ENCODE measurements around the gene PSMC4.

Gene PSMC4

DNA sequence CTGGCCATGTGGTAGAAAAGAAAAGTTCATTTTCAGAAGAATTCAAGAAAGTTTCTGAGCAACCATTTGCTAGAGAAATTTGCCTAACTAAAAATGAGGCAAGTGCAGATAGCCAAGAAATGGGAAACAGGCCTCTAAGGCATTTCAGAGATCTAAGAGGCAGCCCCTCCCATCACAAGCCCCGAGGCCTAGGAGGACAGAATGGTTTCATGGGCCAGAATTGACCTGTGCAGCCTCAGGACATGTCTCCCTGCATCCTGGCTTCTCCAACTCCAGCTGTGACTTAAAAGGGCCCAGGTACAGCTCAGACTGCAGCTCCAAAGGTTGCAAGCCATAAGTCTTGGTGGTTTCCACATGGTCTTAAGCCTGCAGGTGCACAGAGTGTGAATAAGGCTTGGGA is 22.6 kb downstream of the PSMC4 start:
- DNase-seq (ENCODE audit: low spot score), result no peak

- DNase-seq (ENCODE audit: low spot score), result no peak
These were observed 23.4 kb downstream of the PSMC4 start for GRCh38 chr19:39994361-39994760.

GRCh38 chr19:39995794-39996193 is 24.8 kb downstream of the PSMC4 start:
- DNase-seq (ENCODE audit: low spot score), result no peak

- DNase-seq (ENCODE audit: low spot score), result peak; percentile 68
These were observed 25.3 kb downstream of the PSMC4 start for GRCh38 chr19:39996218-39996810.

DNA sequence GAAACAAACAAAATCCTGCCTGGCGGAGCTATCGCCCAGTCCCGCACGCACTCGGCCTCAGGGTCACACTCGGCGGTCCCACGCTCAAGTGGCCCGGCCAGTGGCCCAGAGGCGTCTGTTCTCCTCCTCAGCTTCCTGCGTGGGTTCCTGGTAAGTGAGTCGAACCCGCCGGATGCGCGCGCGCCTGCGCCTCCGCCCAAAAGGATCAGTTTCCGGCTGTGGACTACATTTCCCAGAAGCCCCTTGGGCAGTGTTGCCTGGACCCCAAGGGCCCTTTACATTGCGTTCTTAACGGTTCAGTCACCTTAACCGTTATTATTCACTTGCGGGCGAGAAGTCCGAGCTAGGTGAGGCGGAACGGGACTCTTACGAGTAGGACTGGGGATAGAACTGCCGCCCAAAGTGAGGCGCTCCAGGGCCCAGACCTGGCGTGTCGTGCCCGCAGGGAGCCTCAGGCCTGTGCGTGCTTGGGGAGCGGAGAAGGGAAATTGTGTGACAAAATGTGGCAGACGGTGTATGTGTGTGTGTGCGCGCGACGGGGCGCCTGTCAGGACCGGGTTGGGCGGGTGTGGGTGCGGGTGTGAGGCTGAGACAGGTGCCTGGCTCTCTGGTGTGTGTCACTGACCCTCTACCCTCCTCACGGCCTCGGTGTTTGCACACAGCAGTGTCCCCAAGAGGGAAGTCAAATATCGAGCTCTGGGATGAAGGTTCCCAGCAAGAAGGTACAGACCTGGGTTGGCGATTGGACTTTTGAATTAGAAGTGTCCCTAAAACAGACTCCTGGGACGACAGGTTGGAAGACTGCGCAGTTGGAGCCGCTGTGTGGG is 26.1 kb downstream of the PSMC4 start, which contains the start of gene ZNF546:
Gene ZNF546, plus strand, starts transcription at position 250 of the 827 bp plus-strand sequence. CDS start 1,267 bp downstream, outside the sequence.
- peak; percentile 93 for DNase-seq (ENCODE audit: low spot score)

- DNase-seq (ENCODE audit: low spot score), result no peak
These were observed 26.8 kb downstream of the PSMC4 start for GRCh38 chr19:39997638-39998216.

- DNase-seq (ENCODE audit: low spot score), result no peak
These were observed 27.5 kb downstream of the PSMC4 start for GRCh38 chr19:39998501-39998900.

DNA sequence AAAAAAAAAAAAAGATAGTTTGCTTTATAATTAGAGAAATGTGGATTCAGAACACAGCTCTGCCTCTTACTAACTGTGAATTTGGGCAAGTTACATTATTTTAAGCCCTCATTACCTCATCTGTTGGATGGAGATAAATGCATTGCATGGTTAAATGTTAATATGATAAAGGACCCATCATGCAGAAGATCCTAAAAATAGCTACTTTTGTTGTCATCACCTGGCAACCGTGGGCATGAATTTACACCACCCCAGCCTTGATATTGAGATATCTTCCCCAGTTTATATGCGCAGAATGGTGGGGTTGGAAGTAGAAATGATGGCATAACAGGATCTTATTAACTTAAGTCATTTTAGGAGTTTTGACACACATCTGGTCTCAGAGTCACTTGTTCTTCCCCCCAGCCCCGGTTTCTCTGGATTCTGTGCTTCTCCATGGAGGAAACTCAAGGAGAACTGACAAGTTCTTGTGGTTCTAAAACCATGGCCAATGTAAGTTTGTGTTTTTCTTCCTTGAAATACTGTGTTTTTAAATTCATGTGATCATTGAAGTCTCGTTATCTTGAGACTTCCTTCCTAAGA is 34.8 kb downstream of the PSMC4 start:
- DNase-seq (ENCODE audit: low spot score), result peak; percentile 6

DNA sequence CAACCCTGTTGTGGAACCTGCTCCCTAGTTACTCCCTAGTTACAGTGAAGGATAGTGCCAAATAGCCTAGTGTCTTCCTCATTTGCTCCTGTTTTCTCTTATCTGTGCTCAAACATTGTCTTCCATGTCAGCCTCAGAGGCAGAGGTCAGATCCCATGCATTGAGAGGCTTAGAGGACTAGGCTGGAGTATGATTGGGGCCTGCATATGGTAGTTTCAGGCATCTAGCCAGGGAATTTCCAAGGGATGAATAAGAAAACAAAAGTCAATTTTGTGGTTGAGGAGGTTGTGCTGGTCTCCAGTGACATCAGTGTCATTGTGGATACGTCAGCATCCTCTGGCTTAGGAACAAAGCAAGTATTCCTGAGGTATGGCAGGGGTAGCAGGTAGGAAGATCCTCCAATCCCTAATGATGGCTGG is 35.3 kb downstream of the PSMC4 start:
- peak; percentile 90 for DNase-seq (ENCODE audit: low spot score)

- no peak for DNase-seq (ENCODE audit: low spot score)
These were observed 38.7 kb downstream of the PSMC4 start for GRCh38 chr19:40009674-40010073.

GRCh38 chr19:40013991-40014390 is 43.0 kb downstream of the PSMC4 start:
- no peak for DNase-seq (ENCODE audit: low spot score)

GRCh38 chr19:40023969-40024368 is 53.0 kb downstream of the PSMC4 start:
- no peak for DNase-seq (ENCODE audit: low spot score)

GRCh38 chr19:40025938-40026596 is 55.1 kb downstream of the PSMC4 start:
- DNase-seq (ENCODE audit: low spot score), result no peak

DNA sequence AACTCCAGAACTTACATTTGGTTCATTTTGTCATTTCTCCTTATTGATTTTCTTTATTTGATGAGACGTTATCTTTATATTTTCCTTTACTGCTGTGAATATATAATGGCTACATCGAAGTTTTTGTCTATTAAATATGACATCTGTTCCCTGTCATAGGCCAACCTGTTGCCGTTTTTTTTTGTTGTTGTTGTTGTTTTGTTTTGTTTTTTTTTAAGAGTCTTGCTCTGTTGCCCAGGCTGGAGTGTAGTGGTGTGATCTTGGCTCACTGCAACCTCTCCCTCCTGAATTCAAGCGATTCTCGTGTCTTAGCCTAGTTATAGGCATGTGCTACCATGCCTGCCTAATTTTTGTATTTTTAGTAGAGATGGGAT is 55.6 kb downstream of the PSMC4 start:
- no peak for DNase-seq (ENCODE audit: low spot score)
